Prostate gland (tissue), 2 donors: Measurements from ENCODE around the gene PHLDB1. TPM values are rescaled to one million over a fixed set of nuclear protein-coding genes. Genes with fewer than 3 reads are reported as not detected.

Experiments used
- DNase-seq: peaks from one replicate; pipeline ENCODE4 v3.0.0-alpha.2; 2019; ENCODE audit warnings: low spot score
- H3K27ac ChIP-seq, 2 donors: fragments of 200-600 bp; sonication (generic); 2 replicates each; pipeline ENCODE4 v1.5.1; 2017 to 2019
- H3K27me3 ChIP-seq: fragments of 200-600 bp; sonication (generic); replicated peaks from 2 replicates; pipeline ENCODE4 v1.5.1; 2019; ENCODE audit not compliant: insufficient read depth
- H3K36me3 ChIP-seq, 2 donors: fragments of 200-600 bp; sonication (generic); 1 replicate in 1 of 2; 2 replicates in 1 of 2; pipeline versions ENCODE4 v1.5.1 to v1.8.1; 2017 to 2019
- H3K4me1 ChIP-seq: fragments of 200-600 bp; sonication (generic); replicated peaks from 2 replicates; pipeline ENCODE4 v1.5.1; 2019
- H3K4me3 ChIP-seq, 2 donors: fragments of 200-600 bp; sonication (generic); 2 replicates each; pipeline ENCODE4 v1.5.1; 2017 to 2019
- H3K9me3 ChIP-seq: fragments of 200-600 bp; sonication (generic); 2 replicates; pipeline ENCODE4 v1.5.1; 2017
- CTCF ChIP-seq, 4 experiments: fragments of 200-600 bp in 2 of 4; fragments of 450-650 bp in 2 of 4; sonication (generic) in 2 of 4; IDR thresholded peaks; 1 replicate in 3 of 4; 2 replicates in 1 of 4; pipeline ENCODE4 v1.5.1; 2016 to 2019; ENCODE audit warnings: antibody characterized with exemption in 4 of 4, mild to moderate bottlenecking in 2 of 4, moderate library complexity in 2 of 4
- POLR2A ChIP-seq: fragments of 450-650 bp; IDR thresholded peaks from one replicate; pipeline ENCODE4 v1.6.1; 2016; ENCODE audit warnings: antibody characterized with exemption, mild to moderate bottlenecking
- POLR2AphosphoS5 ChIP-seq: sonication (generic); formaldehyde crosslinking; IDR thresholded peaks from one replicate; pipeline ENCODE4 v1.6.1; 2017; ENCODE audit warnings: antibody characterized with exemption
- WGBS: methylation state at CpG from one replicate; pipeline ENCODE4 v1.1.5; 2018; 5-methylcytosine and 5-hydroxymethylcytosine counted together
- intact Hi-C: fragments of 100-400 bp; cut with DNase I; formaldehyde crosslinking; loops from one replicate; pipeline ENCODE4 v1.14.2; 2022
- total RNA-seq, 2 donors: library from RNA; depleted of rRNA; stranded (reverse); fragments of >200 nt; gene quantifications; one replicate each; pipeline ENCODE4 v1.1.0, GENCODE V29; 2016

Gene PHLDB1
- total RNA-seq, 2 donors from 2014 or later: 74.5 to 113 TPM

DNA sequence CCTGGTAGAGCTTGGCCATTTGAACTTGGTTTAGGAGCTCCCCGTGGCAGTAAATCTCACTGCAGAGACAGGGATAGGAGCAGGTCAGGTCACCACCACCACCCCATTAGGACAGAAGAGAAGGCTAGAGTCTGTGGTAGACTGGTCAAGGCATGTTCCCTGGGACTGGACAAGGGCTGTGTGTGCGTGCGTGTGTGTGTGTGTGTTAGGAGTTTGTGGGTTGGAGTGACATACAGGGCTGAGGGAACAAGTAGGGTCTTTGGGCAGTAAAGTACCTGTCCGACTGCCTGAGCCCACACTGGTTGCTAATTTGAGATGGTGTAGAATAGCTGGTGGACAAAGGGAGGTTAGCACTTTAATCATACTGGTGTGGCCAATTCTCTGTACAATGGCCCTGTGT, 56.0 kb downstream of the PHLDB1 start:
- intact Hi-C loops: no loop called here

GRCh38 chr11:118663902-118664301, 56.5 kb downstream of the PHLDB1 start:
- WGBS: 80% methylated on average over 3 of the region's 3 CpGs
- Histone ChIP-seq H3K9me3 (no peaks in the 10 kb centered on the region), H3K36me3 (no peaks in the 10 kb centered on the region), H3K27me3 (no peaks in the 10 kb centered on the region), H3K27ac (no peak overlapping the region), H3K4me3 (no peak overlapping the region), H3K4me1 (no peaks in the 10 kb centered on the region)
- TF ChIP-seq POLR2AphosphoS5: no peak
- no peak for TF ChIP-seq POLR2A
- TF ChIP-seq CTCF (IDR thresholded peaks at IDR 0.05): no peak
- no peak for DNase-seq
- intact Hi-C loops: no loop called here

More for the DNA sequence above, 56.0 kb downstream of the PHLDB1 start:
- no peak overlapping the region for H3K4me3 ChIP-seq
- no peaks in the 10 kb centered on the region for H3K4me1 ChIP-seq
- 91% methylated on average over 4 of the region's 4 CpGs for WGBS
- no peak overlapping the region for H3K27ac ChIP-seq
- no peaks in the 10 kb centered on the region for H3K36me3 ChIP-seq
- H3K27me3 ChIP-seq: no peaks in the 10 kb centered on the region
- no peaks in the 10 kb centered on the region for H3K9me3 ChIP-seq
- TF ChIP-seq POLR2A (no peak), POLR2AphosphoS5 (no peak), CTCF (IDR thresholded peaks at IDR 0.05) (no peak)
- no peak for DNase-seq

GRCh38 chr11:118666371-118666770, 59.0 kb downstream of the PHLDB1 start:
- Histone ChIP-seq H3K9me3 (no peaks in the 10 kb centered on the region), H3K36me3 (no peaks in the 10 kb centered on the region), H3K4me3 (no peak overlapping the region), H3K4me1 (no peaks in the 10 kb centered on the region), H3K27me3 (no peaks in the 10 kb centered on the region), H3K27ac (no peak overlapping the region)
- no peak for TF ChIP-seq CTCF (IDR thresholded peaks at IDR 0.05)
- TF ChIP-seq POLR2A: no peak
- TF ChIP-seq POLR2AphosphoS5: no peak
- WGBS: 83% methylated on average over 5 of the region's 5 CpGs
- intact Hi-C loops: no loop called here
- DNase-seq: no peak

DNA sequence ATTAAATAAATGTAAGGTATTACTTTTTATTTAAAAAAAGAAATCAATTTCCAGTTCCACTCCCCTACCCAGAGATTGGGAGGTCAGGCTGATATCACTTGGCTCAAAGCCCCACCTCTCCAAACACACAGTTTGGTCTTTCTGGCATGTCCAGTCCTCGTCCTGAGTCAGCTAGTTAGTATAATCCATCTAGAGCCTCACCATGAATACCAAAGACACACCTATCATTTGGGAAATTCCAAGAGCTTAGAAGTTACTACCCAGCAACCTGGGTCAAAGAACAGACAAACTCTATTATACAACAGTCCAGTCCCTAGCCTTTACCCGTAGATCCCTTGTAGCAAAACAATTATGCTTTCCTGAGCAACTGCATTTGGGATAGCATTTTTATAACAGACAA, 62.6 kb downstream of the PHLDB1 start:
- H3K27ac ChIP-seq: no peak overlapping the region
- H3K4me3 ChIP-seq: no peak overlapping the region
- no peaks in the 10 kb centered on the region for H3K9me3 ChIP-seq
- no peaks in the 10 kb centered on the region for H3K36me3 ChIP-seq
- no peaks in the 10 kb centered on the region for H3K4me1 ChIP-seq
- 63% methylated on average over 2 of the region's 2 CpGs for WGBS
- H3K27me3 ChIP-seq: no peaks in the 10 kb centered on the region
- no peak for TF ChIP-seq POLR2AphosphoS5
- no peak for TF ChIP-seq POLR2A
- no peak for TF ChIP-seq CTCF (IDR thresholded peaks at IDR 0.05)
- intact Hi-C loops: no loop called here
- no peak for DNase-seq

DNA sequence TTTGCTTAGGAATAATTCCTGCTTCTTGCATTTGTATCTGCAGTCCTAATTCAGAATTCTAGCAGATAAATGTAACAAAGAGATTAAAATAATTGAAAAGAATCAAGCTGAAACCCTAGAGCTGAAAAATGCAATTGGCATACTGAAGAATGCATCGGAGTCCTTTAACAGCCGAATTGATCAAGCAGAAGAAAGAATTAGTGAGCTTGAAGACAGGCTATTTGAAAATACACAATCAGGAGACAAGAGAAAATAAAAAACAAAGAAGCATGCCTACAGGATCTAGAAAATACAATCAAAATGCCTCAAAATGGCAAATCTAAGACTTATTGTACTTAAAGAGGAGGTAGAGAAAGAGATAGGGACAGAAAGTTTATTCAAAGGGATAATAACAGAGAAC, 63.8 kb downstream of the PHLDB1 start:
- no peak overlapping the region for H3K27ac ChIP-seq
- H3K9me3 ChIP-seq: no peaks in the 10 kb centered on the region
- no peaks in the 10 kb centered on the region for H3K36me3 ChIP-seq
- no peaks in the 10 kb centered on the region for H3K27me3 ChIP-seq
- intact Hi-C loops: no loop called here
- no peaks in the 10 kb centered on the region for H3K4me1 ChIP-seq
- no peak overlapping the region for H3K4me3 ChIP-seq
- no peak for DNase-seq
- TF ChIP-seq POLR2A (no peak), CTCF (IDR thresholded peaks at IDR 0.05) (no peak), POLR2AphosphoS5 (no peak)
- WGBS: 94% methylated on average over 2 of the region's 2 CpGs
